GM12878 (cell line): ENCODE data around the gene GSE1. TPM values are rescaled to one million over a fixed set of nuclear protein-coding genes. Genes with fewer than 3 reads are reported as not detected.

Experiments used
- ATAC-seq: fragments of 200-7000 bp; cut with Tn5 transposase; 3 replicates; pipeline ENCODE4 v1.9.1; 2020; ENCODE audit warnings: mild to moderate bottlenecking, moderate library complexity
- BruUV-seq: library from RNA; stranded (reverse); fragments of 400-500 nt; replicated peaks from 2 replicates; lab custom pipeline; 2021; lab: Mats Ljungman, UMichigan
- CTCF ChIA-PET: fragments of 300-600 bp; sonication (Branson Sonifier 250); formaldehyde crosslinking; extraction: SDS; loops from one replicate; lab custom pipeline; 2021; ENCODE audit warnings: inconsistent platforms; lab: Yijun Ruan, JAX
- POLR2A ChIA-PET: fragments of 350-600 bp; formaldehyde crosslinking; extraction: SDS; loops from one replicate; lab custom pipeline; 2021; ENCODE audit warnings: inconsistent platforms; lab: Charles Lee
- RAD21 ChIA-PET: fragments of 300-600 bp; sonication (Branson Sonifier 250); formaldehyde crosslinking; loops from one replicate; lab custom pipeline; 2023; ENCODE audit warnings: antibody characterized with exemption; ENCODE audit not compliant: unreplicated experiment; lab: Charles Lee
- SMC1A ChIA-PET: fragments of 300-600 bp; sonication (Branson Sonifier 250); formaldehyde crosslinking; loops from one replicate; lab custom pipeline; 2023; ENCODE audit not compliant: unreplicated experiment, uncharacterized antibody; lab: Charles Lee
- DNase-seq: peaks from one replicate; pipeline ENCODE4 v3.0.0-alpha.2; 2011; ENCODE audit warnings: low read depth, low spot score
- FAIRE-seq: peaks from 3 replicates; lab custom pipeline; 2011; peaks lifted over from hg19 to GRCh38; lab: Jason Lieb, UNC
- H2AFZ ChIP-seq: 2 replicates; pipeline ENCODE4 v1.6.0; 2011; ENCODE audit warnings: low read depth, low read length, control low read depth; ENCODE audit not compliant: control insufficient read depth
- H3K27ac ChIP-seq: 2 replicates; pipeline ENCODE4 v1.5.1; 2011; ENCODE audit warnings: control low read depth; ENCODE audit not compliant: control insufficient read depth, insufficient read depth
- H3K27me3 ChIP-seq, 2 experiments: replicated peaks in 1 of 2; 2 replicates each; pipeline versions ENCODE4 v1.6.0 to v1.6.1; 2011; ENCODE audit warnings: low read length in 1 of 2; ENCODE audit not compliant: control insufficient read depth in 2 of 2, insufficient read depth in 2 of 2
- H3K36me3 ChIP-seq, 2 experiments: 2 replicates each; pipeline ENCODE4 v1.5.1; 2011; ENCODE audit warnings: low read length in 1 of 2; ENCODE audit not compliant: control insufficient read depth in 2 of 2, insufficient read depth in 2 of 2
- H3K4me1 ChIP-seq: 2 replicates; pipeline ENCODE4 v1.6.1; 2011; ENCODE audit warnings: mild to moderate bottlenecking, low read length, moderate library complexity, mixed read lengths; ENCODE audit not compliant: control insufficient read depth, insufficient read depth
- H3K4me2 ChIP-seq: 2 replicates; pipeline ENCODE4 v1.6.0; 2011; ENCODE audit warnings: control low read depth; ENCODE audit not compliant: control insufficient read depth, insufficient read depth
- H3K4me3 ChIP-seq: fragments of 200-600 bp; sonication (generic); 2 replicates; pipeline ENCODE4 v1.5.1; 2016
- H3K79me2 ChIP-seq: 2 replicates; pipeline ENCODE4 v1.6.0; 2011; ENCODE audit warnings: low read length; ENCODE audit not compliant: control insufficient read depth, insufficient read depth
- H3K9ac ChIP-seq: 2 replicates; pipeline ENCODE4 v1.8.0; 2011; ENCODE audit warnings: low read length, control low read depth, mixed read lengths; ENCODE audit not compliant: control insufficient read depth, insufficient read depth
- H3K9me3 ChIP-seq: replicated peaks from 3 replicates; pipeline ENCODE4 v1.5.1; 2011; ENCODE audit warnings: mild to moderate bottlenecking, low read length; ENCODE audit not compliant: control insufficient read depth, insufficient read depth
- H4K20me1 ChIP-seq: 2 replicates; pipeline ENCODE4 v1.6.0; 2011; ENCODE audit not compliant: control insufficient read depth, insufficient read depth
- BCL11A ChIP-seq: IDR thresholded peaks from 2 replicates; pipeline ENCODE4 v1.6.1; 2011; ENCODE audit warnings: low read depth, low read length
- CBX5 ChIP-seq: sonication (generic); IDR thresholded peaks from 2 replicates; pipeline ENCODE4 v1.6.1; 2016; ENCODE audit warnings: low read depth, moderate library complexity, mild to moderate bottlenecking, inconsistent platforms
- CHD2 ChIP-seq: IDR thresholded peaks from 2 replicates; pipeline ENCODE4 v1.6.1; 2011; ENCODE audit warnings: low read depth, low read length, improper control_type of control experiment, borderline replicate concordance
- CTCF ChIP-seq, 3 experiments: IDR thresholded peaks in 2 of 3; conservative IDR thresholded peaks in 1 of 3; 2 replicates each; pipeline ENCODE4 v1.5.1; 2011; ENCODE audit warnings: low read depth in 3 of 3, low read length in 3 of 3, mild to moderate bottlenecking in 3 of 3, control low read depth in 2 of 3, moderate library complexity in 2 of 3, inconsistent platforms in 1 of 3, mixed read lengths in 1 of 3; ENCODE audit not compliant: control insufficient read depth in 2 of 3, insufficient read depth in 1 of 3; ENCODE audit errors: extremely low read depth in 1 of 3
- ELK1 ChIP-seq: IDR thresholded peaks from 2 replicates; pipeline ENCODE4 v1.6.1; 2012; ENCODE audit warnings: low read depth, low read length, improper control_type of control experiment
- ESRRA ChIP-seq: IDR thresholded peaks from 2 replicates; pipeline ENCODE4 v1.6.1; 2012; ENCODE audit warnings: mild to moderate bottlenecking, low read length, improper control_type of control experiment
- KAT2A ChIP-seq: conservative IDR thresholded peaks from 2 replicates; pipeline ENCODE4 v1.6.1; 2011; ENCODE audit warnings: low read depth, low read length; ENCODE audit not compliant: control insufficient read depth
- MEF2B ChIP-seq: fragments of 450-650 bp; IDR thresholded peaks from 2 replicates; pipeline ENCODE4 v1.6.1; 2018; ENCODE audit warnings: mild to moderate bottlenecking, moderate library complexity; ENCODE audit not compliant: partially characterized antibody, poor library complexity, severe bottlenecking
- RB1 ChIP-seq: fragments of 450-650 bp; formaldehyde crosslinking; IDR thresholded peaks from 2 replicates; pipeline ENCODE4 v1.6.1; 2017; ENCODE audit warnings: mild to moderate bottlenecking, borderline replicate concordance
- SP1 ChIP-seq: IDR thresholded peaks from one replicate; pipeline ENCODE4 v1.6.1; 2011; ENCODE audit warnings: low read depth, low read length
- WGBS: methylation state at CpG from one replicate; pipeline ENCODE4 v1.1.6; 2016; ENCODE audit warnings: low lambda C conversion rate; ENCODE audit not compliant: insufficient replicate concordance, insufficient coverage; ENCODE audit errors: missing lambda C conversion rate; 5-methylcytosine and 5-hydroxymethylcytosine counted together
- in situ Hi-C: fragments of 300-500 bp; cut with MboI; formaldehyde crosslinking; loops from 9 replicates; pipeline ENCODE4 v1.14.3; 2018; ENCODE audit warnings: mixed read lengths
- intact Hi-C: fragments of 100-400 bp; cut with micrococcal nuclease; formaldehyde crosslinking; loops from one replicate; pipeline ENCODE4 v1.14.2; 2022; ENCODE audit not compliant: unreplicated experiment
- polyA plus RNA-seq, 11 experiments: library from polyadenylated mRNA; depleted of rRNA in 4 of 11; unstranded in 6 of 11; stranded (reverse) in 5 of 11; fragments of >200 nt; fragmentation: Nextera tagmentation in 4 of 11; fragmentation: Illumina TruSeq in 1 of 11; extraction: Ambion mirVana in 4 of 11; extraction: Trizol in 1 of 11; gene quantifications; 1 replicate in 1 of 11; 2 replicates in 10 of 11; pipeline versions ENCODE4 v1.2.1 to v1.2.3, GENCODE V29; 2011 to 2016; ENCODE audit warnings: inconsistent platforms in 2 of 11, missing spikeins in 2 of 11, low read depth in 1 of 11
- total RNA-seq, 4 experiments: library from RNA; depleted of rRNA in 3 of 4; stranded (reverse); fragments of >200 nt in 3 of 4; fragmentation: Illumina TruSeq in 1 of 4; extraction: Trizol in 1 of 4; gene quantifications; 2 replicates each; pipeline versions ENCODE4 v1.2.1 to v1.2.3, GENCODE V29; 2013 to 2021

GSE1 gene
- total and polyA plus RNA-seq, 10 of the 15 experiments (the other 5 are each of a cell fraction or from before 2014, with no cell fraction given): 4.6 to 58.7 (median 18.2) TPM

GRCh38 chr16:85600078-85600477 is 13.0 kb upstream of the GSE1 start:
- in situ Hi-C loops (loop anchor here (25.0 kb wide), 1 partner anchor 163 kb away; no protein-coding TSS in a partner anchor), intact Hi-C loops (no loop called here)
- ATAC-seq: peak; percentile 51
- Histone ChIP-seq H3K27me3 (no peaks in the 10 kb centered on the region), H3K9me3 (no peaks in the 10 kb centered on the region), H3K27ac (no peak overlapping the region), H3K9ac (no peak overlapping the region), H2AFZ (no peak overlapping the region), H3K4me3 (no peak overlapping the region), H3K4me2 (no peak overlapping the region), H3K79me2 (peaks cover 5% of the 10 kb centered on the region), H3K36me3 (no peaks in the 10 kb centered on the region; a peak in 3 of 4 replicates), H3K4me1 (peaks cover 18% of the 10 kb centered on the region), H4K20me1 (peaks cover 4% of the 10 kb centered on the region; the same call in 1 of the 2 replicates)
- POLR2A ChIA-PET: no interaction called here
- CTCF ChIA-PET: no interaction called here
- no TSS peak for BruUV-seq
- no peak for FAIRE-seq
- SMC1A ChIA-PET: interaction anchor here (0.7 to 1.1 kb wide), 2 partner anchors 47 to 110 kb away, joined by 3 read pairs; no protein-coding TSS in a partner anchor
- TF ChIP-seq CTCF (IDR thresholded peaks at IDR 0.05 in 2 of 3, conservative IDR thresholded peaks at IDR 0.05 in 1 of 3; ENCODE audit: control insufficient read depth in 2 of 3, extremely low read depth in 1 of 3, insufficient read depth in 1 of 3, low read depth in 3 of 3, low read length in 3 of 3) (no peak), RB1 (no peak), SP1 (no peak), ELK1 (no peak), ESRRA (no peak), BCL11A (no peak), KAT2A (no peak), MEF2B (no peak), CHD2 (no peak), CBX5 (no peak)
- RAD21 ChIA-PET: interaction anchor here (1.3 kb wide), 1 partner anchor 42 kb away, joined by 3 read pairs; no protein-coding TSS in a partner anchor
- DNase-seq: no peak
- WGBS: 21% methylated on average over 10 of the region's 10 CpGs
